ENCODE measurements around the gene FGFBP3.

- no peak for TF ChIP-seq POLR2A (IDR thresholded peaks at IDR 0.05)
- no peak for TF ChIP-seq CTCF (IDR thresholded peaks at IDR 0.05)
- no peak for TF ChIP-seq POLR2AphosphoS5 (IDR thresholded peaks at IDR 0.05)
Observed at GRCh38 chr10:91930939-91931338, 21.7 kb upstream of the FGFBP3 start.
